Natural killer cell (primary cell): ENCODE data around the gene STK39. TPM values are rescaled to one million over a fixed set of nuclear protein-coding genes. Genes with fewer than 3 reads are reported as not detected.

Source experiments
- ATAC-seq, 3 donors: fragments of 150-1000 bp in 2 of 3; fragments of 200-7000 bp in 1 of 3; cut with Tn5 transposase; 1 replicate in 1 of 3; 2 replicates in 2 of 3; pipeline ENCODE4 v1.10.0; 2021; ENCODE audit warnings: mild to moderate bottlenecking in 2 of 3, moderate library complexity in 2 of 3
- DNase-seq, 2 donors: peaks; one replicate each; pipeline versions ENCODE4 v3.0.0 to v3.0.0-alpha.2; 2013 to 2021; ENCODE audit warnings: mixed read lengths in 1 of 2
- H3K27ac ChIP-seq: one replicate; pipeline ENCODE4 v1.5.1; 2013; ENCODE audit warnings: mild to moderate bottlenecking, low read length
- H3K27me3 ChIP-seq: one replicate; pipeline ENCODE4 v1.6.1; 2013; ENCODE audit warnings: low read length; ENCODE audit not compliant: control insufficient read depth, insufficient read depth
- H3K36me3 ChIP-seq: one replicate; pipeline ENCODE4 v1.6.1; 2013; ENCODE audit warnings: low read length; ENCODE audit not compliant: control insufficient read depth, insufficient read depth
- H3K4me1 ChIP-seq: one replicate; pipeline ENCODE4 v1.6.1; 2013; ENCODE audit warnings: low read length; ENCODE audit not compliant: control insufficient read depth, insufficient read depth
- H3K4me3 ChIP-seq: one replicate; pipeline ENCODE4 v1.5.1; 2013; ENCODE audit warnings: low read length
- H3K9me3 ChIP-seq: one replicate; pipeline ENCODE4 v1.6.1; 2013; ENCODE audit warnings: low read length; ENCODE audit not compliant: control insufficient read depth, insufficient read depth
- H3K27ac Mint-ChIP-seq, 2 donors: one replicate each; pipeline ENCODE4 v1.8.0; 2022; ENCODE audit warnings: mild to moderate bottlenecking in 2 of 2, mixed read lengths in 2 of 2, moderate library complexity in 1 of 2
- H3K27me3 Mint-ChIP-seq, 2 donors: one replicate each; pipeline ENCODE4 v1.8.0; 2022; ENCODE audit warnings: low read depth in 2 of 2, mixed read lengths in 2 of 2
- H3K36me3 Mint-ChIP-seq: one replicate; pipeline ENCODE4 v1.8.0; 2022; ENCODE audit warnings: mixed read lengths
- H3K4me1 Mint-ChIP-seq, 2 donors: one replicate each; pipeline ENCODE4 v1.8.0; 2022; ENCODE audit warnings: mixed read lengths in 2 of 2
- H3K4me3 Mint-ChIP-seq: one replicate; pipeline ENCODE4 v1.8.0; 2022; ENCODE audit warnings: mild to moderate bottlenecking, moderate library complexity, mixed read lengths
- H3K9me3 Mint-ChIP-seq, 2 donors: one replicate each; pipeline ENCODE4 v1.8.0; 2022; ENCODE audit warnings: mixed read lengths in 2 of 2
- CTCF ChIP-seq: fragments of 200-600 bp; IDR thresholded peaks from one replicate; pipeline ENCODE4 v1.8.0; 2022; ENCODE audit warnings: antibody characterized with exemption
- WGBS: methylation state at CpG from one replicate; pipeline ENCODE4 v1.1.7; 2013; ENCODE audit warnings: missing lambda C conversion rate; ENCODE audit not compliant: insufficient coverage; 5-methylcytosine and 5-hydroxymethylcytosine counted together
- intact Hi-C: fragments of 100-400 bp; cut with micrococcal nuclease; formaldehyde crosslinking; loops from one replicate; pipeline ENCODE4 v1.14.2; 2022
- total RNA-seq, 4 donors: library from RNA; stranded (reverse); fragments of 120-200 nt in 1 of 4; gene quantifications; one replicate each; pipeline versions ENCODE4 v1.2.3 to v1.2.4, GENCODE V29; 2013 to 2022

The STK39 gene
- total RNA-seq, 3 donors from 2014 or later (not counting 1 experiment from before 2014, with no cell fraction given): 53.3 to 79.3 (median 66.6) TPM

GRCh38 chr2:168293766-168294165 is 46.4 kb upstream of the STK39 start:
- Mint-ChIP-seq H3K4me3 (no peak overlapping the region), H3K27ac (no peak overlapping the region), H3K27me3 (no peaks in the 10 kb centered on the region), H3K4me1 (no peaks in the 10 kb centered on the region), H3K9me3 (no peaks in the 10 kb centered on the region), H3K36me3 (no peaks in the 10 kb centered on the region)
- DNase-seq (peak in 1 of 2 donors; percentile 16), ATAC-seq (peak in 2 of 3 donors; percentile 36 to 51)
- intact Hi-C loops: loop anchor here (2.0 kb wide), 1 partner anchor 157 kb away; no protein-coding TSS in a partner anchor
- 89% methylated on average over 3 of the region's 4 CpGs for WGBS
- no peaks in the 10 kb centered on the region for H3K4me1 ChIP-seq
- peak; percentile 12 for TF ChIP-seq CTCF
- no peaks in the 10 kb centered on the region for H3K27me3 ChIP-seq
- H3K27ac ChIP-seq: no peak overlapping the region
- no peaks in the 10 kb centered on the region for H3K9me3 ChIP-seq
- no peak overlapping the region for H3K4me3 ChIP-seq
- no peaks in the 10 kb centered on the region for H3K36me3 ChIP-seq

GRCh38 chr2:168290391-168290790 is 43.0 kb upstream of the STK39 start:
- H3K9me3 ChIP-seq: no peaks in the 10 kb centered on the region
- H3K4me3 ChIP-seq: no peak overlapping the region
- no peak for DNase-seq
- H3K27ac ChIP-seq: no peak overlapping the region
- Mint-ChIP-seq H3K9me3 (no peaks in the 10 kb centered on the region), H3K27ac (no peak overlapping the region), H3K36me3 (no peaks in the 10 kb centered on the region), H3K4me1 (no peaks in the 10 kb centered on the region), H3K4me3 (no peak overlapping the region), H3K27me3 (no peaks in the 10 kb centered on the region)
- no peaks in the 10 kb centered on the region for H3K36me3 ChIP-seq
- H3K27me3 ChIP-seq: no peaks in the 10 kb centered on the region
- 90% methylated on average over 7 of the region's 7 CpGs for WGBS
- no peak for TF ChIP-seq CTCF
- intact Hi-C loops: no loop called here
- ATAC-seq: no peak
- H3K4me1 ChIP-seq: no peaks in the 10 kb centered on the region

- no peaks in the 10 kb centered on the region for H3K9me3 Mint-ChIP-seq
- no peak overlapping the region for H3K4me3 Mint-ChIP-seq
- no peaks in the 10 kb centered on the region for H3K36me3 Mint-ChIP-seq
- no peaks in the 10 kb centered on the region for H3K4me1 ChIP-seq
- no peak overlapping the region for H3K27ac Mint-ChIP-seq
- no peak overlapping the region for H3K4me3 ChIP-seq
- no peaks in the 10 kb centered on the region for H3K4me1 Mint-ChIP-seq
- no peak for TF ChIP-seq CTCF
- H3K36me3 ChIP-seq: no peaks in the 10 kb centered on the region
- intact Hi-C loops: no loop called here
- no peaks in the 10 kb centered on the region for H3K9me3 ChIP-seq
- H3K27me3 ChIP-seq: no peaks in the 10 kb centered on the region
- DNase-seq (no peak), ATAC-seq (no peak)
- 98% methylated on average over 6 of the region's 6 CpGs for WGBS
- no peaks in the 10 kb centered on the region for H3K27me3 Mint-ChIP-seq
- H3K27ac ChIP-seq: no peak overlapping the region
Observed at GRCh38 chr2:168289880-168290279, 42.5 kb upstream of the STK39 start.

GRCh38 chr2:168286535-168286934 is 39.1 kb upstream of the STK39 start:
- Histone ChIP-seq H3K4me1 (no peaks in the 10 kb centered on the region), H3K27ac (no peak overlapping the region), H3K9me3 (no peaks in the 10 kb centered on the region), H3K36me3 (no peaks in the 10 kb centered on the region), H3K27me3 (no peaks in the 10 kb centered on the region), H3K4me3 (no peak overlapping the region)
- Mint-ChIP-seq H3K4me3 (no peak overlapping the region), H3K4me1 (no peaks in the 10 kb centered on the region), H3K27ac (no peak overlapping the region), H3K36me3 (no peaks in the 10 kb centered on the region), H3K27me3 (no peaks in the 10 kb centered on the region), H3K9me3 (no peaks in the 10 kb centered on the region)
- 46% methylated on average over 2 of the region's 2 CpGs for WGBS
- TF ChIP-seq CTCF: no peak
- ATAC-seq (no peak), DNase-seq (no peak)
- intact Hi-C loops: no loop called here
